SU-DHL-6 (cell line): Measurements from ENCODE around the gene NASP.

ENCODE experiments used
- H2AFZ ChIP-seq: fragments of 200-600 bp; sonication (generic); 2 replicates; pipeline ENCODE4 v1.6.1; 2014; ENCODE audit warnings: low read depth, mild to moderate bottlenecking, moderate library complexity, mixed read lengths, antibody characterized with exemption, low read length; ENCODE audit not compliant: severe bottlenecking
- H3F3A ChIP-seq: fragments of 200-600 bp; shearing (Covaris generic); 2 replicates; pipeline ENCODE4 v1.6.0; 2016; ENCODE audit warnings: antibody characterized with exemption, mild to moderate bottlenecking; ENCODE audit not compliant: insufficient read depth
- H3K27ac ChIP-seq: fragments of 200-600 bp; sonication (generic); 2 replicates; pipeline ENCODE4 v1.5.1; 2016; ENCODE audit warnings: low read depth, mild to moderate bottlenecking, low read length, moderate library complexity, mixed read lengths
- H3K27me3 ChIP-seq: fragments of 200-600 bp; sonication (generic), shearing (Covaris generic); 2 replicates; pipeline ENCODE4 v1.6.0; 2014; ENCODE audit warnings: mild to moderate bottlenecking, low read length
- H3K36me3 ChIP-seq: fragments of 200-600 bp; sonication (generic); 2 replicates; pipeline ENCODE4 v1.6.1; 2014; ENCODE audit warnings: mild to moderate bottlenecking, low read length, mixed read lengths
- H3K4me2 ChIP-seq: fragments of 300-600, 200-600 bp; shearing (Covaris generic), sonication (generic); 2 replicates; pipeline ENCODE4 v1.6.0; 2014; ENCODE audit warnings: low read length, low read depth, mild to moderate bottlenecking; ENCODE audit not compliant: poor library complexity, severe bottlenecking
- H3K4me3 ChIP-seq: fragments of 200-600 bp; sonication (generic); 2 replicates; pipeline ENCODE4 v1.5.1; 2014; ENCODE audit warnings: antibody characterized with exemption, low read length, mild to moderate bottlenecking, mixed read lengths; ENCODE audit not compliant: insufficient read depth, poor library complexity, severe bottlenecking
- H3K79me2 ChIP-seq: fragments of 200-600 bp; sonication (generic); 2 replicates; pipeline ENCODE4 v1.6.1; 2014; ENCODE audit warnings: mild to moderate bottlenecking, low read length, moderate library complexity; ENCODE audit not compliant: insufficient read depth
- H3K9ac ChIP-seq: fragments of 200-600 bp; sonication (generic); 2 replicates; pipeline ENCODE4 v1.7.0; 2014; ENCODE audit warnings: mild to moderate bottlenecking, low read length
- H3K9me2 ChIP-seq: fragments of 200-600 bp; sonication (generic); replicated peaks from 2 replicates; pipeline ENCODE4 v1.6.1; 2014; ENCODE audit warnings: low read length; ENCODE audit not compliant: insufficient read depth
- H3K9me3 ChIP-seq: fragments of 200-600 bp; sonication (generic); 2 replicates; pipeline ENCODE4 v1.6.1; 2014; ENCODE audit warnings: low read length, mixed read lengths; ENCODE audit not compliant: insufficient read depth
- H4K20me1 ChIP-seq: fragments of 200-600 bp; sonication (generic); 2 replicates; pipeline ENCODE4 v1.6.1; 2014; ENCODE audit warnings: low read depth, mild to moderate bottlenecking, antibody characterized with exemption, low read length, moderate library complexity, mixed read lengths
- CTCF ChIP-seq: fragments of 200-600 bp; sonication (generic); IDR thresholded peaks from one replicate; pipeline ENCODE4 v1.5.1; 2017; ENCODE audit warnings: antibody characterized with exemption, mild to moderate bottlenecking, low read length, moderate library complexity; ENCODE audit not compliant: insufficient read depth, poor library complexity, severe bottlenecking
- EZH2phosphoT487 ChIP-seq: fragments of 200-600 bp; sonication (generic), shearing (Covaris generic); conservative IDR thresholded peaks from 2 replicates; pipeline ENCODE4 v1.6.1; 2018; ENCODE audit warnings: mild to moderate bottlenecking, antibody characterized with exemption, low read length, moderate library complexity, mixed read lengths

NASP gene

GRCh38 chr1:45617618-45618017, 33.8 kb downstream of the NASP start:
- H3K36me3 ChIP-seq = peaks cover 49% of the 10 kb centered on the region

GRCh38 chr1:45619149-45619921, 35.5 kb downstream of the NASP start:
- Histone ChIP-seq H2AFZ (no peak overlapping the region), H3K27ac (no peak overlapping the region), H3K4me3 (no peak overlapping the region), H3K4me2 (no peak overlapping the region), H3K9me2 (no peaks in the 10 kb centered on the region), H4K20me1 (no peaks in the 10 kb centered on the region), H3K27me3 (no peaks in the 10 kb centered on the region), H3K36me3 (peaks cover 33% of the 10 kb centered on the region), H3F3A (peaks cover 48% of the 10 kb centered on the region), H3K9me3 (no peaks in the 10 kb centered on the region), H3K9ac (no peak overlapping the region), H3K79me2 (no peaks in the 10 kb centered on the region)
- TF ChIP-seq CTCF (no peak), EZH2phosphoT487 (no peak)

More at GRCh38 chr1:45617618-45618017, 33.8 kb downstream of the NASP start:
- Histone ChIP-seq H3K27ac (no peak overlapping the region), H3K9me2 (no peaks in the 10 kb centered on the region), H3K4me3 (no peak overlapping the region), H3K9me3 (no peaks in the 10 kb centered on the region), H3K27me3 (no peaks in the 10 kb centered on the region), H2AFZ (no peak overlapping the region), H3F3A (peaks cover 63% of the 10 kb centered on the region), H4K20me1 (no peaks in the 10 kb centered on the region), H3K79me2 (no peaks in the 10 kb centered on the region), H3K4me2 (no peak overlapping the region), H3K9ac (no peak overlapping the region)
- no peak for TF ChIP-seq EZH2phosphoT487
- TF ChIP-seq CTCF = no peak

- Histone ChIP-seq H3K27ac (peak overlapping the region; percentile 28; the same call in 1 of the 2 replicates), H3F3A (peaks cover 42% of the 10 kb centered on the region), H4K20me1 (no peaks in the 10 kb centered on the region), H3K4me3 (no peak overlapping the region), H3K79me2 (no peaks in the 10 kb centered on the region), H3K9me2 (no peaks in the 10 kb centered on the region), H3K36me3 (peaks cover 22% of the 10 kb centered on the region), H3K9me3 (no peaks in the 10 kb centered on the region), H3K27me3 (no peaks in the 10 kb centered on the region), H3K4me2 (no peak overlapping the region), H3K9ac (no peak overlapping the region), H2AFZ (no peak overlapping the region)
- TF ChIP-seq CTCF = no peak
- TF ChIP-seq EZH2phosphoT487 = no peak
These were observed 37.0 kb downstream of the NASP start for GRCh38 chr1:45620588-45621500.
